Head of caudate nucleus (tissue), 42 donors: ENCODE measurements around the gene CCDC59.
"Not testable (repeated sequence)": the region's sequence is repeated elsewhere in the genome, so short reads cannot be mapped to it uniquely, and the experiment has no call there.

Experiments
- DNase-seq, 42 donors: peaks; one replicate each; pipeline versions ENCODE4 v3.0.0 to v3.0.0-alpha.2; 2020 to 2021; ENCODE audit warnings: mixed read lengths in 7 of 42
- intact Hi-C: fragments of 100-400 bp; cut with DNase I; formaldehyde crosslinking; loops from one replicate; pipeline ENCODE4 v1.15.0; 2022

Gene CCDC59, protein sequence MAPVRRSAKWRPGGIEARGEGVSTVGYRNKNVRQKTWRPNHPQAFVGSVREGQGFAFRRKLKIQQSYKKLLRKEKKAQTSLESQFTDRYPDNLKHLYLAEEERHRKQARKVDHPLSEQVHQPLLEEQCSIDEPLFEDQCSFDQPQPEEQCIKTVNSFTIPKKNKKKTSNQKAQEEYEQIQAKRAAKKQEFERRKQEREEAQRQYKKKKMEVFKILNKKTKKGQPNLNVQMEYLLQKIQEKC

DNA sequence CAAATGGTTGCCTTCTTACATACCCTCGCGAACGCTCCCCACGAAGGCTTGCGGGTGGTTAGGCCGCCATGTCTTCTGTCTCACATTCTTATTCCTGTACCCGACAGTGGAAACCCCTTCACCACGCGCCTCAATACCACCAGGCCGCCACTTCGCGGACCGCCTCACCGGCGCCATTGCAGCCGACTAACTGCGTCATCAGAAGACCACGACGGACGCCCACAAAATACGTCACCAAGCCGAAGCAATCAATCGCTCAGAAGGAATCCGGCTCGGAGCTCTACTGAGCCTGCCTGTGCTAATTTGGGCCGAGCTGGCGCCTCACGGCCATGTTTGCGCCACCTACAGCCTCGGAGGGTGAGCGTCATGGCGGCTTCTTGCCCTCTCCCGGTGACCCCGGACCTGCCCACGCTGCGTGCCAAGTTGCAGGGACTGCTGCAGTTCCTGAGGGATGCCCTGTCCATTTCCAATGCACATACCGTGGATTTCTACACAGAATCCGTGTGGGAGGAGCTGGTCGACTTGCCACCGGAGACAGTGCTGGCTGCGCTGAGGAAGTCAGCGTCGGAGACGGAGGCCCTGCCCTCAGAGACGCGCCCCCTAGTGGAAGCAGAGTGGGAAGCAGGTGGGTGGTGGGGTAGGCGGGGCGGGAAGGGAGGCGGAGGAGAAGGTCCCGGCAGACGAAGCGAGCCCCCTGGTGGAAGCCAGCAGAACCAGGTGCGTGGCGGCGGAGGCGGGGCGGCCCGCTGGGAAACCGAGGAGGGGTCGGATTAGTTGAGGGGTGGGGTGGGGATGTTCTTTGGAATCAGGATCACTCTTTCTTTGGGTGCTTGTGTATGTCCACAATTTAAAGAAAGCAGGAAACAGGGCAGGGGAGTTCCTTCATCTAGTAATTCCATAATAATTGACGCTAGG, at the start of gene CCDC59, which contains the start of gene METTL25:
CCDC59 (minus strand) TSS at position 188 of the 915 bp plus-strand sequence; CDS start at position 177, 11 bp downstream.
METTL25 (plus strand) TSS at position 330 of the 915 bp plus-strand sequence; CDS start at position 367, 37 bp downstream.
- intact Hi-C loops = no loop called here
- DNase-seq = peak; percentile 94 to 99 (median 98)

DNA sequence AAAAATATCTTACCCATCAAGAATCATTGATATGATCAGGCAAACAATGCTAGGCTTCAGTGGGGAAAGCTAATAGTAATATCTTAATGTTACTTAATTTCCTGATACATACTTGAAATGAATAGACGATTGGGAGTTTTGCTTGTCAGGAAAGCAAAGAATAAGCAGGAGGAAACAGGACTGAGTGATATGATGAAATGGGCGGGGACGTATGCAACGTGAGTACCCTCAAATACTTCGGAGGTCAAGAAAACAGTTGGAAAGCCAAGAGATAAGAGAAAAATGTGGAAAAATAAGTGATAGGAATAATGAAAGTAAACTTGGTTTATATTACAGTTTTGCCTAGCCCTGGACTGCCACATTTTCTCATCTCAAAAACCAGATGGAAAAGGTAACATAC, 49.3 kb upstream of the CCDC59 start:
- DNase-seq = no peak

DNA sequence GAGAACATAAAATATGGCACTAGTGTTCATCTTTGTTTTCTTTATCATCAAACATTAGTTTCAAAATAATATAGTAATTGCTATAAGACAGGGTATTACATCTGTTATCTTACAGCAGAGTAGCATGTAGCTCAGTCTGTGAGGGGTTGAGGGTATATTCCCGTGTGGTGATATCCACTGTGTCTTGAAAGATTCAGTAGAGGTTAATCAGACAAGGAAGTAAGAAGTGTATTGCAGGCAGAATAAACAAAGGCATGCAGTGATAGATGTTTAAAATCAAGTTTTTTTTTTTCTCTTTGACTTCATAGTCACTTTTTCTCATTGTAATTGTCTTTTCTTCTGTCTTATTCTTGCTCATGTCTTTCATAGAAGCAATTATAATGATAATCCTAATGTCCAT, 48.5 kb upstream of the CCDC59 start:
- no peak for DNase-seq
- intact Hi-C loops = no loop called here

More for the DNA sequence above, 49.3 kb upstream of the CCDC59 start:
- intact Hi-C loops = no loop called here

DNA sequence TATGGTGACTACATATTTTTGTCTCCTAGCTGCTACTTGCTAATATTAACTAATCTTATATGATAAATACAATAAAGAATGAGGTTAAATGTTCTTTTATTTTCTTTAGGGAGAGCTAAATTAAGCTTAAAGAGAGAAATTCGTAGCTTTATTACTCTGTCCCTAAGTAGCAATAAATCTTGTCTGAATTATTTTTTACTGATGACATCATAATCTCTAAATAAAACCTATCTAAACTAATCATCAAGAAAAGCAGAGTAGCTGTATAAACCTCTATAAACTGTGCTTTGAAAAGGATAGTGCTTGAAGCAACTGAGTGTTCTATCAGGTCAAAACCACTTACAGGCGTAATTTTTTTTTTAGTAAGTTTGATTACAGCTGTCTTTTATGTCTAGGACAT, 42.6 kb upstream of the CCDC59 start:
- intact Hi-C loops = no loop called here
- no peak for DNase-seq

DNA sequence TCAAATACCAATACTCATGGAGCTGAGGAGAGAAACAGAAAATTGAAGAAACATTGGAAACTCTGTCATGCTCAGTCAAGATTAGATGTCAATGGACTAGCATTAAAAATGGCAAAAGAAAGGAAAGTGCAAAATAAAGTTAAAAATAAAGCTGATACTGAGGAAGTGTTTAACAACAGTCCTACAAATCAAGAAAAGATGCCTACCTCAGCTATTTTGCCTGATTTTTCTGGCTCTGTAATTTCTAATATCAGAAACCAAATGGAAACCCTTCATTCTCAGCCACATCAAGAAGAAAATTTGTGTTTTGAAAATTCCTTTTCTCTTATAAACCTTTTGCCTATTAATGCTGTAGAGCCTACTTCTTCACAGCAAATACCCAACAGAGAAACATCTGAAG, 40.7 kb upstream of the CCDC59 start:
- intact Hi-C loops = no loop called here
- no peak for DNase-seq

DNA sequence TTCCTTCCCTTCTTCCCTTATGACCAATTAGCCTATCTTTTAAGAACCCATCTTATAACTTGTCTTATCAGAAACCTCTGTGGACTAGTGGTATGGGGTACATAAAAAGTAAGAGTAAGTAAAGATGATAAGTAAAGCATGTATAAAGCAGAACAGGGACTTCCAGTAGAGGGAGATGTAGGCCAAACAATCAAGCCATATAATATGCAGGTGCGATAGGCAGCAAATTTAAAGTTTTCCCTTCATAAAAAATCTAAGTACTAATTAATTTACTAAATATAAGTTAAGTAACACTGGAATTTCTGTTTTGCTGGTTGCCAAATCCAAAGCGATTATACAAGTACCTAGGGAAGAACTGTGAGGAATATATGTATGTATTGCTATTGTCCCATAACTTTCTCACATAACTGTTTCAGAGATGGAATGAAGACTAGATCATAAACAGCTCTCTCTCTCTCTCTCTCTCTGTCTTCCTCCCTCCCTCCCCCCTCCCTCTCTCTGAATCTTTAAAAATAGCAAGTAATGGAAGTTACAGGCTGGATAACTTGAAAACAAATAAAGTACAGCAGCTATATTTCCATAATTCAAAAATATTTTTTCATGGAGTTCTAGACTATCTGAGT, 25.9 kb upstream of the CCDC59 start:
- peak in 2 of 42 donors; percentile 9 to 29 for DNase-seq
- intact Hi-C loops = no loop called here

DNA sequence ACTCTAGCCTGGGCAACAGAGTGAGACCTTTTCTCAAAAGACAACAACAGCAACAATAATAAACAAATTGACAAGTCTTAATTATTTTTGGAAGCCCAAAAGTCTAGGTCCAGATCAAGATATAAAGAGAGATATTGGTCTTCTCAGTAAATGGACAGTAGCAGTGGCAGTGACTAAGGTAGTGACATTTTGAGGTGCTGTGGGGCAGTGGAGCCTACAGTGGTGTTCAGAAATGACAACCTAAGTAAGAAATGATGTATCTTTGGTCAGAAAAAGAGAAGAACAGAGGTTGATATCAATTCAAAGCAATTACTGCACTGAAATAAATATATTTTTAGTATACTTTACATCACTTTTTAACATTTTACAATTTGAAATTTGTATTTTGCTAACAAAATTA, 20.8 kb upstream of the CCDC59 start:
- intact Hi-C loops = no loop called here
- DNase-seq = no peak

DNA sequence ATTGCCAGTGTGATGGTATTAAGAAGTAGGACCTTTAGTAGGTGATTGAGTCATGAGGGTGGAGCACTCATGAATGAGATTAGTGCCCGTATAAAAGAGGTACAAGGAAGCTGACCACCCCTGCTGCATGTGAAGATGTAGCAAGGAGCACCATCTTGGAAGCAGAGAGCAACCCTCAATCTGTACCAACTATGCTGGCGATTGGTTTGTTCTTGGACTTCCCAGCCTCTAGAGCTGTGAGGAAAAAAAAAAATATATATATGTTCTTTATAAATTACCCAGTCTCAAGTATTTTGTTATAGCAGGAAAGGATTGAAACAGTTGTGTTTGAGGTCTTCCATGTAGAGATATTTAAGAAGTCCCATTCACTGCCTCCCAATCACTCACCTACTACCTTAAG, 17.0 kb upstream of the CCDC59 start:
- intact Hi-C loops = no loop called here
- no peak for DNase-seq

DNA sequence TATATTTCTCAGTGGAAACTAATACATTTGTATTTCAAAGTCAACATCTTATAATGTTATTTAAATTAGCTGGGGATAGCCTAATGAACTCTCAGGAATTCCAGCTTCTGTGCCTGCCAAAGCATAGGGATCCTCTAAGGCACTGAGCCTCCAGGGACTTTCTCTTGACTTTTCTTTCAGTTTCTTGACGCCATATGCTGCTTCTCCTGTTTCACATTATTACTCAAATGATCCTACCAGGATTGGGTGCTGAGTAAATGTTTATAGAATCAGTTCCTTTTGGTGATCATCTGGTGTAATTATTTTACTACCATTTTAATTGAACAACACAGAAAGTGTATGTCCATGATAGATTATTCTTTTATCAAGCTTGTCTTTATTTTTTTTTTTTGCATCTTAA, 8.0 kb upstream of the CCDC59 start:
- intact Hi-C loops = no loop called here
- DNase-seq = no peak

DNA sequence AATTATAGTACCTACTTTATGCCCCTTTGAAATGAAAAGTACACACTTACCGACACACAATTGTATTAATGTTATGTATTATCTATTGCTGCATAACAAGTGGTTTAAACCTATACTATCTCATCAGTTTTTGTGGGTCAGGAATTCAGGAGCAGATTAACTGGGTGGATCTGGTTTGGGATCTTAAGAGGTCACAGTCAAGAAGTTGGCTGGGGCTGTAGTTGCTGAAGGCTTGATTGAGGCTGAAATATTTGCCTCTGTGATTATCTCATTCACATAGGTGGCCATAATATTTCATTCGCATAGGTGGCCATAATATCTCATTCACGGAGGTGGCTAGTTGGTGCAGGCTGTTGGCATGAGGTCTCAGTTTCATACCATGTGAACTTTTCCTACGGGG, 5.8 kb upstream of the CCDC59 start:
- DNase-seq = no peak
- intact Hi-C loops = no loop called here

DNA sequence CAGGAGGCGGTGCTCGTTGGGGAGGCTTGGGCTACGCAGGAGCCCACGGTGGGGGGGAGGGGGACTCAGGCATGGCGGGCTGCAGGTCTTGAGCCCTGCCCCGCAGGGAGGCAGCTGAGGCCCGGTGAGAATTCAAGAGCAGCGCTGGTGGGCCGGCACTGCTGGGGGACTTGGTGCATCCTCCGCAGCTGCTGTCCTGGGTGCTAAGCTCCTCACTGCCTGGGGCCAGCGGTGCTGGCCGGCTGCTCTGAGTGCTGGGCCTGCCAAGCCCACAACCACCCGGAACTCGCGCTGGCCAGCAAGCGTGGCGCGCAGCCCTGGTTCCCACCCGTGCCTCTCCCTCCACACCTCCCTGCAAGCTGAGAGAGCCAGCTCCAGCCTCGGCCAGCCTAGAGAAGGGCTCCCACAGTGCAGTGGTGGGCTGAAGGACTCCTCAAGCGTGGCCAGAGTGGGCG, 3.3 kb upstream of the CCDC59 start:
- intact Hi-C loops = no loop called here
- DNase-seq = no peak

DNA sequence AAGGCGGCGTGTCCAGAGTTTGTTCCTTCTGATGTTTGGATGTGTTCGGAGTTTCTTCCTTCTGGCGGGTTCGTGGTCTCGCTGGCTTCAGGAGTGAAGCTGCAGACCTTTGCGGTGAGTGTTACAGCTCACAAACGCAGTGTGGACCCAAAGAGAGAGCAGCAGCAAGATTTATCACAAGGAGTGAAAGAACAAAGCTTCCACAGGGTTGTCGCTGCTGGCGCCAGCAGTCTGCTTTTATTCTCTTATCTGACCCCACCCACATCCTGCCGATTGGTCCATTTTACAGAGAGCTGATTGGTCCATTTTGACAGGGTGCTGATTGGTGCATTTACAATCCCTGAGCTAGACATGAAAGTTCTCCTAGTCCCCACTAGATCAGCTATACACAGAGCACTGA, 2.6 kb upstream of the CCDC59 start:
- DNase-seq, intact Hi-C loops: not testable (repeated sequence)

DNA sequence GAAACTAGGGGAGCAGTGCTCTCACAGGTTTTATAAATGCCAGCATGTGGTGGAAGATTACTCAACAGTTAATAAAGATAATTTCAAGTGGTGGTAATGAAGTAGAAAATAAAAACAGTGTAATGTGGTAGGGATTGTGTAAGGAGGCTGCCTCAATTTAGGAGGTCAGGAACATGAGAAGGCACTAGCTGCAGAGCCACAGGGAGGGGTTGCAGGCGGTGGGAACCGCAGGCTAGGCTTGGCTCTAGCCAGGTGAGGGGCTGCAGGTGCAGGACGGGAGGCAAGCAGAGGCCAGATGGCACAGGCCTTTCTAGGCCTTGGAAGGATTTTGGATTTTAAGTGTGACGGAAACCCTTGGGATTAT, 910 bp upstream of the CCDC59 start:
- intact Hi-C loops = no loop called here
- peak in 12 of 42 donors; percentile 5 to 47 (median 18) for DNase-seq

DNA sequence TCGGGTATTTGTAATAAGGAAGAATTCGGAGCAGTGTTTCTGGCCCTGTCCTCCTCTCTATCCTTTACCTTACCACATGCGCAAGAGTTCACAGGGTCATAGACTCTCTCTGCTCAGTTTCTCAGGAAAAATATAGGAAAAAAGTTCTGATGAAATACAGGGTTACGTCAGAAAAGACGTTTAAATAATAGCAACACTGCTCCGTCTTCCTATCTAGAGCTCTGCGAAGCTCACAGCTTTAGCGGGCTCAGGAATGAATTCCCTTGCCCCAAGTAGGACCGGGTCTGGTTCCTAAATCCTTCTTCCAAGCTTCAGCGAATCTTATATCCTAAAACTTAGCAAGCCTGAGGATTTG, 365 bp downstream of the CCDC59 start:
- intact Hi-C loops = no loop called here
- DNase-seq = no peak

DNA sequence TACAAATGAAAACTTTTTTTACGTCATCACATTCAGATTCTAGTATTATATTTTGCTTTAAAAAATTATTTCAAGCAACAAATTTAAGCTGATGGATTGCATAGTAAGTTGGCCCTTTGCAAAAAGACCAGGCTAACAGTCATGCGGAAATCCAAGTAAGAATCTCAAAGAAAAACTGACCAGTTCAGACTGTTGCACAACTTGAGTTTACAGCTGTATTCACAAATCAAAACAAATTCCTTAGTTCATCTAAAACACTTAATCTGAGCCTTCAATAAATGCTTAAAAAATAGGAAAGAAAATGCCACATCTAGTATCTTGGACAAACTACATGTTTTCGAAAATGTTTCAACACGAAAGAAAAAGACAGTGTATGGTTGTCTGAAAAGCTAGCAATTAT, 847 bp downstream of the CCDC59 start:
- intact Hi-C loops = no loop called here
- no peak for DNase-seq

DNA sequence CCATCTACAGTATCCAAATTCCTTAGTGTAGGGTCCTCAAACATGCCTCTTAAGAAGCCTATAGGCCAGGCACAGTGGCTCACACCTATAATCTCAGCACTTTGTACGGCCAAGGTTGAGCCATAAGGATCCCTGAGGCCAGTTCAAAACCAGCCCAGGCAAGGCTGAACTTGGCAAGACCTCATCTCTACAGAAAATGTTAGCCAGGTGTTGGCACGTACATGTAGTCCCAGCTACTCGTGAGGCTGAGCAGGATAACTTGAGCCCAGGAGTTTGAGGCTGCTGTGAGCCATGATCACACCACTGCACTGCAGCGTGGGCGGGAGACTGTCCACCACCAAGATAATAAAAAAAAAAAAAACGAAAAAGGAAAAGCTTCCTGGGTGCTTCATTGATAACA, 6.8 kb downstream of the CCDC59 start:
- intact Hi-C loops = no loop called here
- DNase-seq = no peak

DNA sequence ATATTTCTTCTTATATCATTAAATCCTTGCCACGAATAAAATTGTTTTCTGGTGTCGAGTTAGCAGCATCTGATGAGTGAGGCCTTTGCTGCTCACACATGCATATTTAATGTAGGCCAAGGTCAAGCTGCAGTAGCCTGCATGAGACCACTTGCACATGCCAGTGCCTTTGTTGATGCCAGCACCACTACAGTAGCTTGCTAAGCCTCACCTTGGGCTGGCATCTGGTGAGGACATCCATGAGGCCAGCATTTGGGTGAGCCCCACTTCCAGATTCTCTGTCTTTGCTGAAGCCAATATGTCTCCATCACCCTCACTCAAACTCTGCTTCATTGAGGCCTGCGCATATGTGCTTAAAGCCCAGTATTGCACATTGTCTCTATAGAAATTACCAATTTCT, 8.0 kb downstream of the CCDC59 start:
- DNase-seq = no peak
- intact Hi-C loops = no loop called here

DNA sequence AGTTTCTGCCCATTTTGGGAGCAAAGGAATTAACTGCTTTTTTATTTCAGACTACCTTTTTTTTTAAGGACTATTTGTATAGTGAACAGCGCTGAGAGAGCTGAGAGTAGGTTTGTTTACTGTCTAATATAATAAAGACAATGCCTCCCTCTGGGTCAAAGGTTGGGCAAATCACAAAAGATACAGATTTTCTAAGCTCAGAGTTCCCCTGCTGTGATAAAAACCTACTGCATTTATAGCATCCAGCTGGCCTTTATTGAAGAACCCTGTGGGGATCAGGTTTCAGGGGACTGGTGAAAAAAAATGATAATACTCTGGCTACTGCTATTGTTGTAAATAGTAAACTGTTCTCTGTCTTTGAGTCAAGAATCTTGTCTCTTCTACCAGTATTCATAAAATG, 28.7 kb downstream of the CCDC59 start:
- intact Hi-C loops = no loop called here
- DNase-seq = no peak

DNA sequence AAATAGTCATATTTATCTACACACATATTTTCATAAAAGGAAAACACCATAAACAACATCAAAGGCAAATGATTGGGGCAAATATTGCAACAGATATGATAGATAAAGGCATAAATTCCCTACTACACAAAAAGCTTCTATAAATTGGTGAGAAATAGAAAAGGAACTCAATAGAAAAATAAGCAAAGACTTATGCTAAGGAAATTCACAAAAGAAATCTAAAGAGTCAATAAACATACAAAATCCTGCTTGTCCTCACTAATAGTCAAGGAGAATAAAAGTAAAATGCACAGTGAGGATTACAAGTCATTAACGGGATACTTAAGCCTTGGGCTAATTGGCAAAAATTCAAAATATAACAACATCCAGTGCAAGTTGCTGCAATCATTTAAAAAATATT, 30.3 kb downstream of the CCDC59 start:
- no peak for DNase-seq
- intact Hi-C loops = no loop called here

DNA sequence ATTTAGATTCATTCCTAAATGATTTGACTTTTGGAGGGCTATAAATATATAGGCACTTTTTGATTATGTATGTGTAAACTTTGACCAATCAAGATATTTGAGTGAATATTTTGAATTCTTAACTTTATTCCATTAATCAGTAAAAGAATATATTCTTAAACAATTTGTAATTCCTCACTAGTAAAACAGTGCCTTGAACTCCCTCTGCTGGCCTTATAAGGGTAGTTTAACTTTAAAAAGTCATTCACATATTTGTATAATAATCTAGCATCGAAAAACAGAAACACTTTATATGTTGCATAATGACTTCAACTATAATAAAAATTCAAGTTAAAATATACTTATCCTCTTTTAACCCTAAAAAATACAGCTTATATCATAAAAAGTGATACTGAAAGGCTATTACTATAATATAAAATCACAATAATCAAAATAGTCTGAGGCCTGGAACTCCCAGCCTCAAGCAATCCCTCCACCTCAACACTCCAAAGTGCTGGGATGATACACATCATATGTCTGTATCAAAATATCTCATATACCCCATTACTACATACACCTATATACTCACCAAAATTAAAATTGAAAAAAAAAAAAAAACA, 31.2 kb downstream of the CCDC59 start:
- intact Hi-C loops = no loop called here
- peak in 2 of 42 donors; percentile 12 to 23 for DNase-seq
